Placental pericyte (primary cell): ENCODE measurements around the gene COG5. TPM values are rescaled to one million over a fixed set of nuclear protein-coding genes. Genes with fewer than 3 reads are reported as not detected.

Source experiments
- small RNA-seq: library from RNA; depleted of rRNA; stranded (forward); fragments of <200 nt; gene quantifications from one replicate; pipeline ENCODE3, GENCODE V24; 2012; ENCODE audit warnings: low replicate concordance
- total RNA-seq: library from RNA; depleted of rRNA; stranded (reverse); fragments of >200 nt; gene quantifications from 2 replicates; pipeline ENCODE4 v1.2.3, GENCODE V29; 2012

The COG5 gene
- total RNA-seq, result 27.9 and 33.0 TPM in 2 replicates

DNA sequence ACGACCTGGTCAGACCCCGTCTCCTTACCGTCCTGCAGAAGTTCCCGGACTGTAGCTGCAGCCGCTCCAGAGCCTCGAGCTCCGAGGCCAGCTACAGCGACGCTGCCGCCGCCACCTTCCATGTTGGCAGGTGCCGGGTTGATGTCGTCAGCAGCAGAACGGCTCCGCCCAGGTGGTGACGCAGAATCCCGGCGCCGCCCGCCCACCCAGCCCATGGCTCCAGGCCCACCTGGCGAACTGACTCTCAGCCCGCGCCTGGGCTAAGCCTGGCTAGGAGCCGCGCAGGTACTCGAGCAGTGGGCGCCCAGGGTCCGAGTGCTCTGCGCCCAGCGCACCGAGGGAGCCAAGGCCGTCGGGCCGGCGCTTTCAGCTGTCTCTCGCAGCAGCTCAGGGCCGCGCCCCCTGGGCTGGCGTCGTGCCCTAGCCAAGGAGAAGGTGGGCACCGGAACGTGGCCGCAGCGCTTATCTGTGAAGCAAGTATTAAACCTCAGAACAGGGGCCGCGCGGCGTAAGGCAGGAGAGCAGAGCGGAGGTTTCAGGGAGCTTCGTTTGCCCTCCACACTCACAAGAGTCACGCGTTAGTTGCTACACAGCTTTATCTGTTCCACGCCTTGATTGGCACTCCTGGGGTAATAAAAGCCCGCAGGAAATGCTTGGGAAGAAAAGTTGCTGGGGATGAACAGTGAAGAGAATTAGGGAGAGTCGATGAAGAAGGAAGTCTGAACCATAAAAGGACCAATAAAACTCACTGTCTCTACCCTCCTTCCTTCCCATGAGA is at the start of gene COG5, which contains the start of gene DUS4L:
TSS of gene COG5 (minus strand) at position 146 of the 778 bp plus-strand sequence. CDS start at position 122, 24 bp downstream.
TSS of gene DUS4L (plus strand) at position 197 of the 778 bp plus-strand sequence. CDS start 3,100 bp downstream, outside the sequence.

GRCh38 chr7:107579885-107580715 is 16.4 kb upstream of the COG5 start, which contains the start of gene BCAP29:
BCAP29 (plus strand) TSS chr7:107580246; CDS start chr7:107580773, 527 bp downstream.

DNA sequence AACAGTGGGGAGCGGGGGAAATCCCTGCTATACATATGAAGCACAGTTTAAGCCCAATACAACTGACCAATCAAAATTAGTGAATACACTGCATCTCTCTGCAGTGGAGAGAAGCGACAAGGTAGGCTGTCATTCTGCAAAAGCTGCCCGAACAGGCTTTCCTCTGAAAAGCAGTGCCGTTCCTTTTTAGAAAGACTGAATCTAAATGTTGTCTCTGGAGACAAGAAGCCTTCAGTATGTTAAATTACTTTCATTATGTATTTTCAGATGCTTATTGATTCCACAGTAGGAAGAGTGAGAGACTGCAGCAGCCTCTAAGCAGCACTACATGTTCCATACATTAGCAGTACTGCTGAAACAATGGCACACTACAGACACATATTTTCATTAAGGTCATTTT is 93.8 kb downstream of the COG5 start, which contains the start of gene GPR22:
TSS of gene GPR22 (plus strand) at position 129 of the 400 bp plus-strand sequence. CDS start 4,004 bp downstream, outside the sequence.

GRCh38 chr7:107168233-107169119 is 395.2 kb downstream of the COG5 start, which contains the start of gene HBP1:
HBP1 (plus strand) TSS chr7:107169003; CDS start chr7:107179894, 10,891 bp downstream.

Small RNAs within 50 kb of the gene (small RNA-seq; reads per million reads assigned to genes)
- gene AC002381.1 (not detected), gene RF01233 (not detected)

Other genes with a start within 250 kb of the COG5 start
- gene GPR22, start 93.9 kb downstream of the COG5 start, total RNA-seq, result under 0.01 TPM in 1 of 2 replicates, not detected in the other
- 7.2 and 9.6 TPM in 2 replicates for gene DUS4L, start 51 bp upstream of the COG5 start, total RNA-seq
- gene BCAP29, start 16.3 kb upstream of the COG5 start, total RNA-seq, result 45.3 and 146 TPM in 2 replicates
- gene SLC26A4, start 96.9 kb upstream of the COG5 start, total RNA-seq, result under 0.01 and 0.72 TPM in 2 replicates
- gene CBLL1, start 180.2 kb upstream of the COG5 start, total RNA-seq, result 28.8 and 35.0 TPM in 2 replicates
- gene SLC26A3, start 239.3 kb upstream of the COG5 start, total RNA-seq, result not detected in 2 replicates